Right forelimb (tissue), 1 donor: Measurements from ENCODE around the gene PMVK.

ENCODE experiments used
- DNase-seq: peaks from one replicate; pipeline ENCODE4 v3.0.0-alpha.2; 2018

The PMVK gene

DNA sequence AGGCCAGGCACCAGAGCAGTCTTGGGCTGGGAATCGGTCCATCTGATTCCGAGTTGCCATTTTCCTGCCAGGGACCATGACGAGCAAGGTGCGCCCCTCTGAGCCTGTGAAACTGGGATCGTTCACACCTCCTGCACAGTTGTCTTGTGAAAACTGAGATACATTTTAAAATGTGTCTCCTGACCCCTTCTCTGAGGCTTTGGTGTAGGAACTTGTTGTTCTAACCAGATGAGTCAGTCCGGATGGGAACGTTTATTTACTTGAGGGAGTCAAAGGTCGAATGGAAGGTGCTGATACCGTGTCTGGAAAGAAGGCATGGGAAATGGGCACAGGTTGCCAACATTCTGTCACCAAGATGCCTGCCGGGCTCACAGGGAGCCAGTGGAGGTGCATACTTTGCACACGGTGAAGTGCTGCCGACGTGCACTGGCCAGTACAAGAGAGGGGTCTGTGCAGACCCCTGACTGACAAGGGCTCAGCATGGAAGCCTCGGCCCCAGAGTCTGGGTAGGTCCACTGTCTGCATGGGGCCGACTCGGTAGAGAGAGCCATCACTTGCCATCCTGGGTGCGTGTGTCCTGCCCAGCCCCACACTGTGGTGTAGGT lies 59.0 kb downstream of the PMVK start:
- DNase-seq: no peak

DNA sequence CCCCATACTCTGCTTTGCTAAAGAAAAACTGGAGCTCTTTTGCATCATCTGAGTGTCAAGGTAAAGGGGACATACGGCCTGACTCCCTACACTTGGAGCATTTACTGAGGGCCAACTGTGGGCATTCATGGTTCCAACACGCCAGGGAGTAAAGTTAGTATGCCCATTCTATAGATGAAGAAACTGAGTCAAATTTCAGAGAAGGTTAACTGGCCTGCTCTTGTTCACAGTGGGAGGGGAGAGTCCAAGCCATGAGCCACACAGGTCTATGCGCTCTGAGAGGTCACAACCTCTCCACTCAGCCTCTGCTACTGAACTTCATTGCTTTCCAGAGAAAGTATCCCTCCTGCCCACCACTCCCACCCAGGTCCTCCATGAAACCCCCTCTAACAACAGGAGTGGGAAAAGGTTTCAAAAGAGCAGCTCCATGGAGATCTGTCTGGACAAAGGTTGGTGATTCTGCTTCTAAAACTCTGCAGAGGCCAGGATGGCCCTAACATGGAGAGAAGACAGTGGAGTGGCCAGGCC lies 59.6 kb downstream of the PMVK start:
- peak; percentile 29 for DNase-seq
